Measurements from ENCODE around the gene HDGFL3.

DNA sequence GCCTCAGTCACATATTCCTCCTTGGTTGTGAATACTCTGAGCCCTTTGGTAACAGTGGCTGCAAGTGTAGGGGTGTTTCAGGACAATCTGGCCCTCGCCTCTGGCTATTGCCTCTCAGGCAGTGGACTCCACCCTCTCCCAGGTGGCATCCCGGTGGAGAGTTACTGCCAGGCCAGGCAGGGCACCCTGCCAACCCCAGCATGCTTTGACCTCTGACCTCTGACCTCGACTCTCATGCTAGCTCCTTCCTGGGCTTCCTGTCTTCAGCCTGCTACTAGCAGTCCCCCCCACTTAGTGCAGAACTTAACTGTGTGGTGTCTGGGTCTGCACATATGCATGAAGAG, 94.7 kb downstream of the HDGFL3 start:
- TF ChIP-seq POLR2A (IDR thresholded peaks at IDR 0.05): no peak
- TF ChIP-seq, protein P1, sequence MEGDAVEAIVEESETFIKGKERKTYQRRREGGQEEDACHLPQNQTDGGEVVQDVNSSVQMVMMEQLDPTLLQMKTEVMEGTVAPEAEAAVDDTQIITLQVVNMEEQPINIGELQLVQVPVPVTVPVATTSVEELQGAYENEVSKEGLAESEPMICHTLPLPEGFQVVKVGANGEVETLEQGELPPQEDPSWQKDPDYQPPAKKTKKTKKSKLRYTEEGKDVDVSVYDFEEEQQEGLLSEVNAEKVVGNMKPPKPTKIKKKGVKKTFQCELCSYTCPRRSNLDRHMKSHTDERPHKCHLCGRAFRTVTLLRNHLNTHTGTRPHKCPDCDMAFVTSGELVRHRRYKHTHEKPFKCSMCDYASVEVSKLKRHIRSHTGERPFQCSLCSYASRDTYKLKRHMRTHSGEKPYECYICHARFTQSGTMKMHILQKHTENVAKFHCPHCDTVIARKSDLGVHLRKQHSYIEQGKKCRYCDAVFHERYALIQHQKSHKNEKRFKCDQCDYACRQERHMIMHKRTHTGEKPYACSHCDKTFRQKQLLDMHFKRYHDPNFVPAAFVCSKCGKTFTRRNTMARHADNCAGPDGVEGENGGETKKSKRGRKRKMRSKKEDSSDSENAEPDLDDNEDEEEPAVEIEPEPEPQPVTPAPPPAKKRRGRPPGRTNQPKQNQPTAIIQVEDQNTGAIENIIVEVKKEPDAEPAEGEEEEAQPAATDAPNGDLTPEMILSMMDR (IDR thresholded peaks at IDR 0.05): no peak
